NB4 (cell line): ENCODE results near the gene ADCY6.

Experiments
- DNase-seq: peaks from one replicate; pipeline ENCODE4 v3.0.0; 2010; ENCODE audit warnings: low read depth
- H3K4me3 ChIP-seq: one replicate; pipeline ENCODE4 v1.5.1; 2011; ENCODE audit warnings: mild to moderate bottlenecking, low read depth, low read length, moderate library complexity
- MYC ChIP-seq: IDR thresholded peaks from 2 replicates; pipeline ENCODE4 v1.6.1; 2011; ENCODE audit warnings: low read depth, low read length
- POLR2A ChIP-seq: IDR thresholded peaks from 2 replicates; pipeline ENCODE4 v1.6.1; 2011; ENCODE audit warnings: mild to moderate bottlenecking; ENCODE audit not compliant: insufficient read length; ENCODE audit errors: extremely low read depth
- TF ChIP-seq, protein P1 (sequence below): IDR thresholded peaks from 2 replicates; pipeline ENCODE4 v1.6.1; 2011; ENCODE audit warnings: low read depth, low read length
- TF ChIP-seq, protein P2 (sequence below): IDR thresholded peaks from one replicate; pipeline ENCODE4 v1.5.1; 2012; ENCODE audit warnings: low read depth, low read length

The ADCY6 gene

DNA sequence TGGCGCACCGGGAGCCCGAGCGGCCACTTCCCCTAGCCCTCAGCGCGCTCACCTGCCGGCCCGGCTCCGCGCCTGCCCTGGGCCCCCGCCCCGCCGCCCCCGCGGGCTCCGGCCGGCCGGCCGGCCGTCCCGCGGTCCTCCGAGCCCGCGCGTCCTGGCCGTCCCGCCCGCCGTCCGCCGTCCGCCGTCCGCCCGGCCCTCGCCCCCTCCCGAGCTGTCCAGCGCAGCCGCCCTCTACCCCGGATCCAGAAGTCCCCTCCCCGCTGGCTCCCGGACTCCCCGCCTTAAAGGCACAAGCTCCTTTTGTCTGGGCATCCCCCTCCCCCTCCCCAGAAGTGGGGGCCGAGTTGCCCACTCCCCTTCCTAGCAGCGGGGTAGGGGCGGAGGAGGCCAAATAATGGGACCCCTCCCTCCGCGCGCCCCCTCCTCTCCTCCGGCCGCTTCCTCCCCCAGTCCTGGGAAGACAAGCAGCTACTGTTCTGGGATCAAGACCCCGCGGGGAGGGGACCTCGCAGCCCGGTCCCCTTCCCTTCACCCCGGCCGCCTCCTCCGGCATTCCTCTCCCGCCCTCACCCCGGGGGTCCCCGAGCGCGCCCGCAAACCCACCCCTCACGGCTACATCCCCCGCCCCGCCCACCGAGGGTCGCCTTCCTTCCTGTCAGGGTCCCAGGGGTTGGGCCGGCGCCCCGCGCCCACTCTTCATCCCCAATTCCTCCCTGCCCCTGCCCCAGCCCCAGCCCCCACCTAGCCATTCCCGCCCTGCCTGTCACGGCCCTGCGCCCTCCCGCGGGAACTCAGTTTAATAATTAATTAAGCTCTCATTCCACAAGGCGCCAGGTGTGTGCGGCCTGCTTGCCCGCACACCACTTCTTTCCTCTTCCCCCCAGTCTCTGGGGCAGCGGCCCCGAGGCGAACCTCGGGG lies at the start of gene ADCY6:
Gene ADCY6 (minus strand): TSS at position 236 of the 922 bp plus-strand sequence. CDS start 5,655 bp downstream, outside the sequence.
- DNase-seq: peak; percentile 32
- TF ChIP-seq, protein P1, sequence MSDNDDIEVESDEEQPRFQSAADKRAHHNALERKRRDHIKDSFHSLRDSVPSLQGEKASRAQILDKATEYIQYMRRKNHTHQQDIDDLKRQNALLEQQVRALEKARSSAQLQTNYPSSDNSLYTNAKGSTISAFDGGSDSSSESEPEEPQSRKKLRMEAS: no peak
- TF ChIP-seq POLR2A (no peak), MYC (no peak)
- TF ChIP-seq, protein P2, sequence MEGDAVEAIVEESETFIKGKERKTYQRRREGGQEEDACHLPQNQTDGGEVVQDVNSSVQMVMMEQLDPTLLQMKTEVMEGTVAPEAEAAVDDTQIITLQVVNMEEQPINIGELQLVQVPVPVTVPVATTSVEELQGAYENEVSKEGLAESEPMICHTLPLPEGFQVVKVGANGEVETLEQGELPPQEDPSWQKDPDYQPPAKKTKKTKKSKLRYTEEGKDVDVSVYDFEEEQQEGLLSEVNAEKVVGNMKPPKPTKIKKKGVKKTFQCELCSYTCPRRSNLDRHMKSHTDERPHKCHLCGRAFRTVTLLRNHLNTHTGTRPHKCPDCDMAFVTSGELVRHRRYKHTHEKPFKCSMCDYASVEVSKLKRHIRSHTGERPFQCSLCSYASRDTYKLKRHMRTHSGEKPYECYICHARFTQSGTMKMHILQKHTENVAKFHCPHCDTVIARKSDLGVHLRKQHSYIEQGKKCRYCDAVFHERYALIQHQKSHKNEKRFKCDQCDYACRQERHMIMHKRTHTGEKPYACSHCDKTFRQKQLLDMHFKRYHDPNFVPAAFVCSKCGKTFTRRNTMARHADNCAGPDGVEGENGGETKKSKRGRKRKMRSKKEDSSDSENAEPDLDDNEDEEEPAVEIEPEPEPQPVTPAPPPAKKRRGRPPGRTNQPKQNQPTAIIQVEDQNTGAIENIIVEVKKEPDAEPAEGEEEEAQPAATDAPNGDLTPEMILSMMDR: no peak
- no peak within 1 kb of the TSS for H3K4me3 ChIP-seq

DNA sequence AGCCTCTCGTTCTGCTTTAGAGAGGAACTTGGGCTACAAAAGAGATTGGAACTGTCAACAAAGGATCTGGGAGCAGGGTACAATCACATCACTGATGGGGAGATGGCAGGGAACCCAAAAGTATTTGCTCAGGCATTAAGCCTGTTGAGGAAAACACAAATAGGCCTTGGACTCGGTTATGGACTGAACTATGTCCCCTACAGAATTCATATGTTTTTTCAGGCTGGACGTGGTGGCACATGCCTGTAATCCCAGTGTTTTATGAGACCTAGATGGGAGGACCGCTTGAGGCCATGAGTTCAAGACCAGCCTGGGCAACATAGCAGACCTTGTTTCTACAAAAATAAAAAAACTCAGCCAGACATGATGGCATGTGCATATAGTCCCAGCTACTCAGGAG lies 49.2 kb upstream of the ADCY6 start:
- TF ChIP-seq, protein P2: no peak
- TF ChIP-seq POLR2A (no peak), MYC (no peak)
- TF ChIP-seq, protein P1: no peak
- no peak for DNase-seq
- H3K4me3 ChIP-seq: no peak overlapping the region

DNA sequence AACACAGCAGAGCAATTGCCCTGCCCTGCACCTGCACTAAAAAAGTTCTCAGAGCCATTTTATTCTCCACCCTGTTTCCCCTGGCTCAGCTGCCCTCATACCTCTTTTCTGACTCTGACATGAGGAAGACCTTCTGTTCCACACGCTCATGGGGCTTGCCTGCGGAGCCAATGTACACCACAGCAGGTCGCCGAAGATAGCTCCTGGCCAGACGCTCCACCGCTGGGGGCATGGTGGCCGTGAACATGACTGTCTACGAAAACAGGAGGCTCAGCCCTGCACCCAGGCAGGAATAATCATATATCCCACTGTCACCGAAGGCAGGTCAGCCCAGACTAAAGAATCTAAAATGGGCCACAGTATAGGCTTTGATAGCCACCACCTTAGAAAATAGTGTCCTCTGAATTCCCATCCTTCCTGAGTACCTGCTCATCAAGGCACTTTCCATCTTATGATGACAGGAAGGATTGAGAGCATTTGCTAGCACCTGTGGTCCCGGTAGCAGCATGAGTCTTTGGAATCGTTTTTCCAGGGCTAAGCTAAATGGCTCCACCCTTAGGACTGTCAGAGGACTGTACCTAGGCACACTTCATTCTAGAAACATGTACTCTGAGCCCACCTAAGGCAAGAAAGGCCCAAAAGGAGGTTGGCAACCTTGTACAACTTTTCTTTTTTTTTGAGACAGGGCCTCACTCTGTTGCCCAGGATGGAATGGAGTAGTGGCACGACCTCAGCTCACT lies 43.6 kb upstream of the ADCY6 start:
- no peak overlapping the region for H3K4me3 ChIP-seq
- no peak for DNase-seq
- TF ChIP-seq MYC: no peak
- TF ChIP-seq, protein P1: no peak
- TF ChIP-seq, protein P2: no peak
- no peak for TF ChIP-seq POLR2A

DNA sequence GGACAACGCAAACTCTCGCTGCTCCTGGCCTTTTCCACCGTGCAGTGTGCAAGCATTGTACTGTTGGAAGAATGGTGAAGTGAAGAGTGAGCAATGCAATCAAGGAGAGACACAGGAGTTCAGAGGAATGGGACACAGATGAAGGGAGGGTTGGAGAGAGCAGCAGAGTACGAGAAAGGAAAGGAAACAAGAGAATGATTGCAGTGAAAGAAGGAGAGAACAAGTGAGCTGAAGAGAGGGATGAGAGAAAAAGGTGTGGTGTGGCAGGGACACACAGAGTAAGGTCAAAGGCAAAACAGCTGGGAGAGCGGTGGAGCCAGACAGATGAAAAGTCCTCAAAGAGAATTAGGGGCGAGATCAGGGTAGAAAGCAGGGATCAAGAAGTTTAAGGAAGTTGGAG lies 42.4 kb upstream of the ADCY6 start:
- no peak for DNase-seq
- no peak overlapping the region for H3K4me3 ChIP-seq
- TF ChIP-seq POLR2A (no peak), MYC (no peak)
- TF ChIP-seq, protein P2: no peak
- TF ChIP-seq, protein P1: no peak

DNA sequence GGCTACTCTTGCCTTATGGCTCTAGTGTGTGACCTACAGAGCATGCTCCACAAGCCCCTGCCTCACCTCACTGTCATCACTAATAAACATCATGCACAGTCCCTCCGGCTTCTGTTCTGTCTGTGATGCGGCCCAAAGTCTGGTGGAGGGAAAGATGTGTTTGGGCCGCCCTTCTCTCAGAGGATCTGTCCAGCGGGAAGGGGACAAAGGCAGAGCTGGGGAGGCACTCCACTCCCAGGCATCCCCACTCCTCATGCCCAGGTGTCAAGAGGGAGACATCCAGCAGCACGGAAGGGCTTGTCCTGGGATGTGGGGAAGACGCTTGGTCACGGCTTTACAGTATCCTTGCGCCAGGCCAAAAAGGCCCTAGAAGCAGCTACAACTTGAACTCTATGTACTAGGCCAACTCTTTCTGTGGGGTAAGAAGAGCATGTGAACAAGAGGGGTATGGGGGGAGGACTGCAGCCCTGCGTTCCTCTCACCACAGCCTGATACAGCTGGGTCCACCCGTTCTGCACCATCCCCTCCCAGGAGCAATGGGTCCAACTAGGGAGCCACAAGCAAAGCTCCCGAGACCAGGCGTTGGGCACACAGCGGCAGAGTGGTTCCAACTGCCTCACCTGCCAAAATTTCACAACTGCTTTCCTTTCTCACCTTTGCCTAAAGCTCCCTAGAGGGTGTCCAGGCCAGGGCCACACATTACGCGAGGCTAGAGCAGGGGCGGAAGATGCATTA lies 40.1 kb upstream of the ADCY6 start:
- DNase-seq: no peak
- no peak overlapping the region for H3K4me3 ChIP-seq
- no peak for TF ChIP-seq MYC
- TF ChIP-seq, protein P2: no peak
- no peak for TF ChIP-seq POLR2A
- TF ChIP-seq, protein P1: no peak
